Osteoblast (primary cell): ENCODE measurements around the gene ADPRM. TPM values are rescaled to one million over a fixed set of nuclear protein-coding genes. Genes with fewer than 3 reads are reported as not detected.

Source experiments
- DNase-seq: peaks from one replicate; pipeline ENCODE4 v3.0.0; 2011; ENCODE audit warnings: low spot score, mixed read lengths; ENCODE audit not compliant: insufficient read length; ENCODE audit errors: missing footprints
- H2AFZ ChIP-seq: 2 replicates; pipeline ENCODE4 v1.6.0; 2011; ENCODE audit warnings: mild to moderate bottlenecking, low read length
- H3K27ac ChIP-seq: 2 replicates; pipeline ENCODE4 v1.5.1; 2011; ENCODE audit warnings: mild to moderate bottlenecking, low read depth, low read length, moderate library complexity
- H3K27me3 ChIP-seq: 2 replicates; pipeline ENCODE4 v1.6.0; 2012; ENCODE audit warnings: mild to moderate bottlenecking, control low read depth, inconsistent platforms, low read length, moderate library complexity; ENCODE audit not compliant: insufficient read depth
- H3K36me3 ChIP-seq: 2 replicates; pipeline ENCODE4 v1.5.1; 2011; ENCODE audit warnings: mild to moderate bottlenecking, low read length, control low read depth, moderate library complexity; ENCODE audit not compliant: insufficient read depth
- H3K4me1 ChIP-seq: 2 replicates; pipeline ENCODE4 v1.5.1; 2011; ENCODE audit warnings: mild to moderate bottlenecking, low read length, control low read depth, moderate library complexity; ENCODE audit not compliant: insufficient read depth
- H3K4me2 ChIP-seq: 2 replicates; pipeline ENCODE4 v1.6.0; 2011; ENCODE audit warnings: mild to moderate bottlenecking, low read length; ENCODE audit not compliant: insufficient read depth
- H3K4me3 ChIP-seq: fragments of 200-600 bp; sonication (generic); 3 replicates; pipeline ENCODE4 v1.5.1; 2012; ENCODE audit warnings: mild to moderate bottlenecking, low read length, inconsistent platforms; ENCODE audit not compliant: insufficient read depth
- H3K79me2 ChIP-seq: 2 replicates; pipeline ENCODE4 v1.6.0; 2012; ENCODE audit warnings: mild to moderate bottlenecking, low read length, control low read depth, inconsistent platforms; ENCODE audit not compliant: insufficient read depth
- H3K9me3 ChIP-seq: 2 replicates; pipeline ENCODE4 v1.5.1; 2011; ENCODE audit warnings: low read depth, low read length, control low read depth
- H4K20me1 ChIP-seq: 2 replicates; pipeline ENCODE4 v1.6.0; 2012; ENCODE audit warnings: mild to moderate bottlenecking, low read length, control low read depth; ENCODE audit not compliant: insufficient read depth
- total RNA-seq: library from RNA; depleted of rRNA; stranded (reverse); fragments of >200 nt; gene quantifications from 2 replicates; pipeline ENCODE4 v1.2.3, GENCODE V29; 2012
- TF ChIP-seq, protein P1 (sequence below): IDR thresholded peaks from 2 replicates; pipeline ENCODE4 v1.5.1; 2011; ENCODE audit warnings: mild to moderate bottlenecking, low read depth, low read length, moderate library complexity; ENCODE audit errors: extremely low read depth

ADPRM gene
- total RNA-seq, 1 donor: 17.4 TPM

DNA sequence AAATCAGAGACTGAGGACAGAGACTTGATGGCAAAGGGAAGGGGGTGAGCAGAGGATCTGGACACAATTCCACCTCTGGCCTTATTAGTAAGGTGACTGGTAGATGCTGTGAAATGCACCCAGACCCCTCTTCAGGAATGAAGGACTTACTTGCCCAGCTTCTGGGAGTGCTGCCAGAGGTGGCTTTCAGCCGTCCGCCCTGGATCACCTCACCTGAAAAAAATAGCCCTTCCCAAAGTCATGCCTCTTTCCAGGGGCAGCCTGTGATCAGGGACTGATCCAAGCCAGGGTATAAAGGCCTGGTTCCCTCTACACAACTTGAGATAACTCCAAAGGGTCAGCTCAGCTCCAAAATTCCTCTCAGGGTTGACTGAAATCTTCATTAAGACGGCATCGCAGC is 52.8 kb downstream of the ADPRM start:
- Histone ChIP-seq H3K9me3 (no peaks in the 10 kb centered on the region), H3K27me3 (no peaks in the 10 kb centered on the region), H3K4me1 (no peaks in the 10 kb centered on the region), H3K36me3 (no peaks in the 10 kb centered on the region), H3K4me3 (no peak overlapping the region), H3K27ac (no peak overlapping the region), H4K20me1 (no peaks in the 10 kb centered on the region), H3K4me2 (no peak overlapping the region), H2AFZ (no peak overlapping the region), H3K79me2 (no peaks in the 10 kb centered on the region)
- TF ChIP-seq, protein P1, sequence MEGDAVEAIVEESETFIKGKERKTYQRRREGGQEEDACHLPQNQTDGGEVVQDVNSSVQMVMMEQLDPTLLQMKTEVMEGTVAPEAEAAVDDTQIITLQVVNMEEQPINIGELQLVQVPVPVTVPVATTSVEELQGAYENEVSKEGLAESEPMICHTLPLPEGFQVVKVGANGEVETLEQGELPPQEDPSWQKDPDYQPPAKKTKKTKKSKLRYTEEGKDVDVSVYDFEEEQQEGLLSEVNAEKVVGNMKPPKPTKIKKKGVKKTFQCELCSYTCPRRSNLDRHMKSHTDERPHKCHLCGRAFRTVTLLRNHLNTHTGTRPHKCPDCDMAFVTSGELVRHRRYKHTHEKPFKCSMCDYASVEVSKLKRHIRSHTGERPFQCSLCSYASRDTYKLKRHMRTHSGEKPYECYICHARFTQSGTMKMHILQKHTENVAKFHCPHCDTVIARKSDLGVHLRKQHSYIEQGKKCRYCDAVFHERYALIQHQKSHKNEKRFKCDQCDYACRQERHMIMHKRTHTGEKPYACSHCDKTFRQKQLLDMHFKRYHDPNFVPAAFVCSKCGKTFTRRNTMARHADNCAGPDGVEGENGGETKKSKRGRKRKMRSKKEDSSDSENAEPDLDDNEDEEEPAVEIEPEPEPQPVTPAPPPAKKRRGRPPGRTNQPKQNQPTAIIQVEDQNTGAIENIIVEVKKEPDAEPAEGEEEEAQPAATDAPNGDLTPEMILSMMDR: no peak
- DNase-seq: no peak

DNA sequence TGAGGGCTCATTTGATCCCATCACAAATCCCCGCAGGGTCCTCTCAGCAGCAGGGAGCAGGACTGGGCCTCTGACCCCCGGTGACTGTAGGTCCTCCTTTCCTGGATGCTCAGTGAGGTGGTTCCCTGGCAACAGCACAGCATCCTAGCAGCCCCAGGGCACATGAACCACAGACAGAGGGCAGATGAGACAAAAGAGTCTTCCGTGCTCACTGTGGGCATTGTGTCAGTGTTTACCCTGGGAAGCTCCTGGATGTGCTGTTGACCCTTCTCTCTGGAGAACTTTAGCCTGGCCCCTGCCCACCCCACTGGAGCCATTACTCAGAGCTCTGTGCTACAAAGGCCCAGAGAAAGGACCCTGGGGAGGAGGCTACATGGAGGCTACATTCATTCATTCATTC is 54.2 kb downstream of the ADPRM start:
- H3K9me3 ChIP-seq: no peaks in the 10 kb centered on the region
- TF ChIP-seq, protein P1: no peak
- H3K79me2 ChIP-seq: no peaks in the 10 kb centered on the region

DNA sequence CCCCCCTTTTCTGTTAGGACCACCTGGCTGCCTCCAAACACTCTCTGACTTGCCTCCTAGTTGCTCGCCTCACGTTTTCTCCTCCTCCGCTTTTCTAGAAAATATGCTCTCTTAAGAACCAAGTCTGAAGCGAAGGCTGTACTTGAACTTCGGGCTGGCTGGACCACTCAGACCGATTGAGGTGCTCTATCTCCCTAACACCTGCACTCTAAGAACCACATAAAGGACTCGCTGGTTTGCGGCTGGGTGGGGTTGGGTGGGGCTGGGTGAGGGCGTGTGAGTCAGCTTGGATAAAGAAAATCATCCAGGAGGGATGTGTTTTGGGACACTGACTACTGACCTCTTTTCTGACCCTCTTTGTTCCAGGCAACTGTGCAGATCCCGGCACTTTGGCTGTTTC is 55.3 kb downstream of the ADPRM start:
- Histone ChIP-seq H3K4me2 (no peak overlapping the region), H3K4me3 (no peak overlapping the region), H3K4me1 (no peaks in the 10 kb centered on the region), H3K27ac (no peak overlapping the region), H3K79me2 (no peaks in the 10 kb centered on the region), H3K27me3 (no peaks in the 10 kb centered on the region), H4K20me1 (no peaks in the 10 kb centered on the region), H3K36me3 (no peaks in the 10 kb centered on the region), H3K9me3 (no peaks in the 10 kb centered on the region), H2AFZ (no peak overlapping the region)
- TF ChIP-seq, protein P1: no peak
- DNase-seq: no peak

More for the DNA sequence above, 54.2 kb downstream of the ADPRM start:
- H3K27me3 ChIP-seq: no peaks in the 10 kb centered on the region
- no peak overlapping the region for H2AFZ ChIP-seq
- H3K4me3 ChIP-seq: no peak overlapping the region
- no peak overlapping the region for H3K4me2 ChIP-seq
- H4K20me1 ChIP-seq: no peaks in the 10 kb centered on the region
- no peak overlapping the region for H3K27ac ChIP-seq
- DNase-seq: no peak
- no peaks in the 10 kb centered on the region for H3K4me1 ChIP-seq
- H3K36me3 ChIP-seq: no peaks in the 10 kb centered on the region

DNA sequence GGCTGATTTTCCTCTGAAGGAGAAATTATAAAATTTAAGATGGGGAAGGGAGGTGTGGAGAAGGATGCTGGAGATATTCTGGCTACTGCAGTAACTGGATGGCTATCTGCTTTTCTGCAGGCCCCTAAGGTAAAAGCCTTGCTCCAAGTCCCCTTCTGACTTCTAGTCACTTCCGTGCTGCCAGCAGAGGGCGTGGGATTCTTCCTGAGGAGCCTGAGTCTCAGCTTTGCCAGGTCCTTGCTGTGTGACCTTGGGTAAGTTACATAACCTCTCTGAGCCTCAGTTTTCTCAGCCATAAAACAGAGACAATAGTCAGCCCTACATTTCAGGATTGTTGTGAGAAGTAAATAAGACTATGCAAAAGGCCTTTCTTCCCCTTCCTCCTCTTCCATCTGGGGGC is 56.7 kb downstream of the ADPRM start:
- Histone ChIP-seq H4K20me1 (no peaks in the 10 kb centered on the region), H3K4me1 (no peaks in the 10 kb centered on the region), H3K79me2 (no peaks in the 10 kb centered on the region), H3K27ac (no peak overlapping the region), H3K4me3 (no peak overlapping the region), H3K36me3 (no peaks in the 10 kb centered on the region), H3K9me3 (no peaks in the 10 kb centered on the region), H2AFZ (no peak overlapping the region), H3K4me2 (no peak overlapping the region), H3K27me3 (no peaks in the 10 kb centered on the region)
- DNase-seq: peak; percentile 88
- TF ChIP-seq, protein P1: peak; percentile 42
